ENCODE data around the gene DLG1. TPM values are rescaled to one million over a fixed set of nuclear protein-coding genes. Genes with fewer than 3 reads are reported as not detected.

Gene DLG1
- total and polyA plus RNA-seq, 4 experiments from 2014 or later, result 21.4 to 92.1 (median 61.2) TPM

DNA sequence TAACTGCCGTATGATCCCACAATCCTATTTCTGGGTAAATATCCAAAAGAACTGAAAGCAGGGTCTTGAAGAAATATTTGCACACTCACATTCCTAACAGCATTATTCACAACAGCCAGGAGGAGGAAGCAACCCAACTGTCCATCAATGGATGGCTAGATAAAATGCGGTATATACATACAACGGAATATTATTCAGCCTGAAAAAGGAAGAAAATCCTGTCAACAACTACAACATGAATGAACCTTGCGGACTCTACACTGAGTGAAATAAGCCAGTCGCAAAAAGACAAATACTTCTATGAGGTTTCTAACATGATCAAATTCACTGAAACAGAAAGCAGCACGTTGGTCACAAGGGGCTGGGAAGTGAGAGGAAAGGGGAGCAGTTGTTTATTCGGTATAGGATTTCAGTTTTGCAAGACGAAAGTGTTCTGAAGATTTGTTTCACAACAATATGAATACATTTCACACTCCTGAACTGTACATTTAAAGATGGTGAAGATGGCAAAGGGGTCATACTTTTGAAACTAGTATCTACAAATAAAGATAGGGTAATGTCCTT is 6.2 kb downstream of the DLG1 start:
- H3K9me3 ChIP-seq (ENCODE audit: control insufficient read depth in 1 of 2, low read length in 2 of 2), result no peaks in the 10 kb centered on the region
- no peak overlapping the region for H3K27ac ChIP-seq (ENCODE audit: low read depth, low read length)
- intact Hi-C loops (cut with micrococcal nuclease), result no loop called here
- ChIA-PET POLR2A (ENCODE audit: partially characterized antibody) (no interaction called here), CTCF (ENCODE audit: partially characterized antibody) (no interaction called here)
- peaks cover 10% of the 10 kb centered on the region for H3K36me3 ChIP-seq (ENCODE audit: insufficient read depth, low read length)
- DNase-seq, result no peak
- Mint-ChIP-seq H3K27me3 (no peaks in the 10 kb centered on the region), H3K4me1 (peaks cover 42 to 71% (median 54%) of the 10 kb centered on the region in 4 donors), H3K9me3 (no peaks in the 10 kb centered on the region), H3K27ac (peak overlapping the region in 1 of 7 donors; percentile 24), H3K36me3 (peaks cover 22 to 57% of the 10 kb centered on the region in 2 donors), H3K4me3 (peak overlapping the region in 1 of 8 donors; percentile 40)
- H3K4me1 ChIP-seq (ENCODE audit: insufficient read depth, low read length), result peaks cover 43% of the 10 kb centered on the region
- no peaks in the 10 kb centered on the region for H3K27me3 ChIP-seq (ENCODE audit: insufficient read depth, low read length)
- no peak overlapping the region for H3K4me3 ChIP-seq (ENCODE audit: low read length in 2 of 2)

DNA sequence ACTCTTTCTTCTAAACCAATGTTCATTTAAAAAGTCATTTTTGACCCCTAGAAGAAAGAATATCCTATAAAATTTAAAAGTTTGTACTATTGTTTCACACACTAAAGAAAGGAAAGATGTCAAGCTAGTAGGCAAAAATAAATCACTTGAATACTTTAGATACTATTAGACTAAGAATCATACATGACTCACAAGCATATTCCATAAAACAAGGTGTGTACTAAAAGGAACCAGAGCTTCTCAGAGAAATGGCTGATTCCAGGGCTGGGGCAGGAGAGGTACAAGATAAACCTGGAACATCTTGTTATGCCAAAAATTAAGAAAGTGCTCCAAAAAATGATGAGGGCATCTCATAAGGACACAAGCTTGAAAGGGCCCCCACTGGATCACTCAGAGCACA is 8.7 kb downstream of the DLG1 start:
- Histone ChIP-seq H3K9me3 (ENCODE audit: control insufficient read depth in 1 of 2, low read length in 2 of 2) (no peaks in the 10 kb centered on the region), H3K4me1 (ENCODE audit: insufficient read depth, low read length) (peaks cover 32% of the 10 kb centered on the region), H3K27me3 (ENCODE audit: insufficient read depth, low read length) (no peaks in the 10 kb centered on the region), H3K4me3 (ENCODE audit: low read length in 2 of 2) (no peak overlapping the region), H3K36me3 (ENCODE audit: insufficient read depth, low read length) (peaks cover 19% of the 10 kb centered on the region), H3K27ac (ENCODE audit: low read depth, low read length) (no peak overlapping the region)
- H3K4me3 Mint-ChIP-seq, result peak overlapping the region in 1 of 8 donors; percentile 32
- POLR2A ChIA-PET (ENCODE audit: partially characterized antibody), result interaction anchor here (0.9 kb wide), 1 partner anchor 8 kb away, joined by 4 read pairs; no protein-coding TSS in a partner anchor
- no peak for DNase-seq
- intact Hi-C loops (cut with micrococcal nuclease), result no loop called here
- H3K4me1 Mint-ChIP-seq, result peaks cover 38 to 59% (median 44%) of the 10 kb centered on the region in 4 donors
- no peaks in the 10 kb centered on the region for H3K27me3 Mint-ChIP-seq
- H3K27ac Mint-ChIP-seq, result no peak overlapping the region
- no peaks in the 10 kb centered on the region for H3K9me3 Mint-ChIP-seq
- peaks cover 31 to 58% of the 10 kb centered on the region in 2 donors for H3K36me3 Mint-ChIP-seq
- CTCF ChIA-PET (ENCODE audit: partially characterized antibody), result interaction anchor here (1.2 kb wide), 1 partner anchor 29 kb away, joined by 3 read pairs; no protein-coding TSS in a partner anchor

DNA sequence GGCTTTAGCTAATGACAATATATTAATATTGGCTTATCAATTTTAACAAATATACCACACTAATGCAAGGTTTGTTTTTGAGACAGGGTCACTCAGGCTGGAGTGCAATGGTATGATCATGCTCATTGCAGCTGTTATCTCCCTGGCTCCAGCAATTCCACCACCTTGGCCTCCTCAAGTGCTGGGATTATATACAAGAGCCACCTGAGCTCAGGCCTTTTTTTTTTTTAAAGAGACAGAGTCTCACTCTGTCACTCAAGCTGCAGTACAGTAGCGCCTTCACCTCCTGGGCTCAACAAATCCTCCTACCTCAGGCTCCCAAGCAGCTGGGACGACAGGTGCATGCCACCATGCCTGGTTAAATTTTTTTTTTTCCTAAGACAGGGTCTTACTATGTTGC is 11.7 kb downstream of the DLG1 start:
- H3K27me3 Mint-ChIP-seq, result no peaks in the 10 kb centered on the region
- intact Hi-C loops (cut with micrococcal nuclease), result no loop called here
- Histone ChIP-seq H3K4me1 (ENCODE audit: insufficient read depth, low read length) (peaks cover 8% of the 10 kb centered on the region), H3K4me3 (ENCODE audit: low read length in 2 of 2) (no peak overlapping the region), H3K9me3 (ENCODE audit: control insufficient read depth in 1 of 2, low read length in 2 of 2) (no peaks in the 10 kb centered on the region), H3K36me3 (ENCODE audit: insufficient read depth, low read length) (peaks cover 21% of the 10 kb centered on the region), H3K27me3 (ENCODE audit: insufficient read depth, low read length) (no peaks in the 10 kb centered on the region), H3K27ac (ENCODE audit: low read depth, low read length) (no peak overlapping the region)
- no peak overlapping the region for H3K4me3 Mint-ChIP-seq
- CTCF ChIA-PET (ENCODE audit: partially characterized antibody), result interaction anchor here (1.2 kb wide), 1 partner anchor 20 kb away, joined by 3 read pairs; no protein-coding TSS in a partner anchor
- POLR2A ChIA-PET (ENCODE audit: partially characterized antibody), result interaction anchor here (0.7 to 1.2 kb wide), 2 partner anchors 9 to 442 kb away, joined by 3 to 4 read pairs; no protein-coding TSS in a partner anchor
- no peaks in the 10 kb centered on the region for H3K9me3 Mint-ChIP-seq
- H3K4me1 Mint-ChIP-seq, result peaks cover 22 to 41% (median 33%) of the 10 kb centered on the region in 4 donors
- H3K27ac Mint-ChIP-seq, result no peak overlapping the region
- no peak for DNase-seq
- H3K36me3 Mint-ChIP-seq, result peaks cover 30 to 59% of the 10 kb centered on the region in 2 donors

DNA sequence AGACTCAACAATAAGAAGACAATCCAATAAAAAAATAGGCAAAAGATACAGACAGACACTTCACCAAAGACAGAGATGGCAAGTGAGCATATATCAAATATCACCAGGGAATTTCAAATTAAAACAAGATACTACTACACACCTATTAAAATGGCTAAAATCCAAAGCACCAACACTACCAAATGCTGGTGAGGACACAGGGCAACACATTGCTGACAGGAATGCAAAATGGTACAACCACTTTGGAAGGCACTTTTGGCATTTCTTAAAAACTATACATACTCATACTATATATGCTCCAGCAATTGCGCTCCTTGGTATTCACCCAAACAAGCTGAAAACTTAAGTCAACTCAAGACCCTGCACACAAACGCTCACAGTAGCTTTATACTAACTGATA is 12.9 kb downstream of the DLG1 start:
- H3K27ac Mint-ChIP-seq, result peak overlapping the region in 1 of 7 donors; percentile 53

DNA sequence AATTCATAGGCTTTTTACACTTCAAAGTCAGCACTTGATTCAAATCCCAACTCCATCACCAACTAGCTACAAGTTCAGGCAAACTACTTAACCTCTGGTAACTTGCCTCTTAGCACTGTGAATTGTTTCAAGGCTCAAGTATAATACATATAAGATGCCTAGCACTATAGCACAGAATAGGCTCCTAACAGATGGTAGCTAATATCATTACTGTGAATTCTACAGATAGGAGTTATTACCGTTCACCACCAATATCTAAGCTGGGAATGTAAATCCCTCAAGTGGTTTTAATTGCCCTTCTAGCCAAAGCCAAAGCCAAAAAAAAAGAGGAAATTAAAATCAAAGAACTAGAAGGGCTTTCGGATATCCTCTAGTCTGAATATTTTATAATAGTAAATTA is 15.4 kb downstream of the DLG1 start:
- no peaks in the 10 kb centered on the region for H3K27me3 Mint-ChIP-seq
- H3K4me1 Mint-ChIP-seq, result peaks cover 15 to 31% (median 19%) of the 10 kb centered on the region in 4 donors
- peaks cover 10% of the 10 kb centered on the region for H3K4me1 ChIP-seq (ENCODE audit: insufficient read depth, low read length)
- H3K36me3 ChIP-seq (ENCODE audit: insufficient read depth, low read length), result peaks cover 28% of the 10 kb centered on the region
- H3K27me3 ChIP-seq (ENCODE audit: insufficient read depth, low read length), result no peaks in the 10 kb centered on the region
- H3K27ac ChIP-seq (ENCODE audit: low read depth, low read length), result no peak overlapping the region
- no peak for DNase-seq
- H3K4me3 Mint-ChIP-seq, result no peak overlapping the region
- H3K9me3 Mint-ChIP-seq, result no peaks in the 10 kb centered on the region
- peaks cover 32 to 54% of the 10 kb centered on the region in 2 donors for H3K36me3 Mint-ChIP-seq
- no peak overlapping the region for H3K4me3 ChIP-seq (ENCODE audit: low read length in 2 of 2)
- ChIA-PET CTCF (ENCODE audit: partially characterized antibody) (no interaction called here), POLR2A (ENCODE audit: partially characterized antibody) (no interaction called here)
- no peaks in the 10 kb centered on the region for H3K9me3 ChIP-seq (ENCODE audit: control insufficient read depth in 1 of 2, low read length in 2 of 2)
- H3K27ac Mint-ChIP-seq, result no peak overlapping the region
- intact Hi-C loops (cut with micrococcal nuclease), result no loop called here

More for the DNA sequence above, 12.9 kb downstream of the DLG1 start:
- H3K9me3 Mint-ChIP-seq, result no peaks in the 10 kb centered on the region
- peaks cover 34 to 58% of the 10 kb centered on the region in 2 donors for H3K36me3 Mint-ChIP-seq
- no peaks in the 10 kb centered on the region for H3K27me3 Mint-ChIP-seq
- no peak overlapping the region for H3K4me3 ChIP-seq (ENCODE audit: low read length in 2 of 2)
- no peaks in the 10 kb centered on the region for H3K27me3 ChIP-seq (ENCODE audit: insufficient read depth, low read length)
- no peak overlapping the region for H3K4me3 Mint-ChIP-seq
- H3K4me1 Mint-ChIP-seq, result peaks cover 14 to 33% (median 24%) of the 10 kb centered on the region in 4 donors
- no peak for DNase-seq
- H3K4me1 ChIP-seq (ENCODE audit: insufficient read depth, low read length), result peaks cover 8% of the 10 kb centered on the region
- H3K36me3 ChIP-seq (ENCODE audit: insufficient read depth, low read length), result peaks cover 26% of the 10 kb centered on the region
- POLR2A ChIA-PET (ENCODE audit: partially characterized antibody), result interaction anchor here (0.8 kb wide), 1 partner anchor 11 kb away, joined by 3 read pairs; no protein-coding TSS in a partner anchor
- H3K9me3 ChIP-seq (ENCODE audit: control insufficient read depth in 1 of 2, low read length in 2 of 2), result no peaks in the 10 kb centered on the region
- intact Hi-C loops (cut with micrococcal nuclease), result no loop called here
- CTCF ChIA-PET (ENCODE audit: partially characterized antibody), result interaction anchor here (1.2 kb wide), 1 partner anchor 19 kb away, joined by 3 read pairs; no protein-coding TSS in a partner anchor
- H3K27ac ChIP-seq (ENCODE audit: low read depth, low read length), result no peak overlapping the region

DNA sequence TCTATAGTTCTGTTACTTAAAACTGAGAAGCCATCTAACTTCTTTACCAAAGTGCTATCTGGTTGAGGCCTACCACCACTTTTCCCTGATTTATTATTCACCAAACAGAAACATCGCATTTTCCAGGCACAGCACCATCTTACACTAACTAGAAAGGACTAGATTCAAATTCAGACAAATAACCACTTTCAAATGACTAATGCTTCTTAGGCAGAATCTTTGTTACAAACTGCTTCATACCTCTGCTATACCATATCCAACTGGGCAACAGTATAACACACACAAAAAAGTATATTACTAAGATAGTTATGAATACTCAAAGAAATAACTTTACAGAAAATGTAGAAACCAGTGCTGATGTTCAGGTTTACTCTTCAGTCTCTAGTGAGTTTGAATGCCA is 16.6 kb downstream of the DLG1 start:
- POLR2A ChIA-PET (ENCODE audit: partially characterized antibody), result no interaction called here
- H3K9me3 ChIP-seq (ENCODE audit: control insufficient read depth in 1 of 2, low read length in 2 of 2), result no peaks in the 10 kb centered on the region
- Mint-ChIP-seq H3K9me3 (no peaks in the 10 kb centered on the region), H3K36me3 (peaks cover 32 to 57% of the 10 kb centered on the region in 2 donors), H3K27ac (peak overlapping the region in 2 of 7 donors; percentile 8 to 62), H3K4me1 (peaks cover 16 to 31% (median 19%) of the 10 kb centered on the region in 4 donors), H3K27me3 (no peaks in the 10 kb centered on the region), H3K4me3 (no peak overlapping the region)
- intact Hi-C loops (cut with micrococcal nuclease), result no loop called here
- no peak overlapping the region for H3K27ac ChIP-seq (ENCODE audit: low read depth, low read length)
- peaks cover 10% of the 10 kb centered on the region for H3K4me1 ChIP-seq (ENCODE audit: insufficient read depth, low read length)
- DNase-seq, result no peak
- H3K27me3 ChIP-seq (ENCODE audit: insufficient read depth, low read length), result no peaks in the 10 kb centered on the region
- CTCF ChIA-PET (ENCODE audit: partially characterized antibody), result no interaction called here
- no peak overlapping the region for H3K4me3 ChIP-seq (ENCODE audit: low read length in 2 of 2)
- H3K36me3 ChIP-seq (ENCODE audit: insufficient read depth, low read length), result peaks cover 23% of the 10 kb centered on the region

DNA sequence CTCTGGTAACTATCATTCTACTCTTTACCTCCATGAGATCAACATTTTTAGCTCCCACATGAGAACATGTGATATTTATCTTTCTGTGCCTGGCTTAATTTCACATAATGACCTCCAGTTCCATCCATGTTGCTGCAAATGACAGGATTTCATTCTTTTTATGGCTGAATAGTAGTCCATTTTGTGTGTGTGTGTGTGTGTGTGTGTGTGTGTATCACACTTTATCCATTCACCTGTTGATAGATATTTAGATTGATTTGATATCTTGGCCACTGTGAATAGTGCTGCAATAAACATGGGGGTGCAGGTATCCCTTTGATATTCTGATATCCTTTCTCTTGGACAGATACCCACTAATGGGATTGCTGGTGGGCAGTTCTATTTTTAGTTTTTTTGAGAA is 18.3 kb downstream of the DLG1 start:
- H3K27me3 Mint-ChIP-seq, result no peaks in the 10 kb centered on the region
- Histone ChIP-seq H3K9me3 (ENCODE audit: control insufficient read depth in 1 of 2, low read length in 2 of 2) (no peaks in the 10 kb centered on the region), H3K4me1 (ENCODE audit: insufficient read depth, low read length) (peaks cover 10% of the 10 kb centered on the region), H3K27me3 (ENCODE audit: insufficient read depth, low read length) (no peaks in the 10 kb centered on the region), H3K36me3 (ENCODE audit: insufficient read depth, low read length) (peaks cover 18% of the 10 kb centered on the region), H3K4me3 (ENCODE audit: low read length in 2 of 2) (no peak overlapping the region), H3K27ac (ENCODE audit: low read depth, low read length) (no peak overlapping the region)
- no peak overlapping the region for H3K4me3 Mint-ChIP-seq
- H3K4me1 Mint-ChIP-seq, result peaks cover 18 to 30% (median 22%) of the 10 kb centered on the region in 4 donors
- no peak for DNase-seq
- ChIA-PET CTCF (ENCODE audit: partially characterized antibody) (interaction anchor here (0.7 kb wide), 1 partner anchor 22 kb away, joined by 3 read pairs; no protein-coding TSS in a partner anchor), POLR2A (ENCODE audit: partially characterized antibody) (interaction anchor here (0.6 to 0.7 kb wide), 2 partner anchors 22 to 207 kb away, joined by 3 to 4 read pairs; no protein-coding TSS in a partner anchor)
- peaks cover 22 to 54% of the 10 kb centered on the region in 2 donors for H3K36me3 Mint-ChIP-seq
- intact Hi-C loops (cut with micrococcal nuclease), result no loop called here
- H3K27ac Mint-ChIP-seq, result peak overlapping the region in 3 of 7 donors; percentile 39 to 73 (median 66)
- H3K9me3 Mint-ChIP-seq, result no peaks in the 10 kb centered on the region

Measured in CD4-positive, alpha-beta memory T cell (primary cell).